Ectodermal cell (in vitro differentiated cells): ENCODE results near the gene JPH3.

Experiments
- H3K27ac ChIP-seq: 2 replicates; pipeline ENCODE4 v1.7.0; 2013; ENCODE audit warnings: mild to moderate bottlenecking, low read depth, low read length; ENCODE audit not compliant: insufficient read depth, poor library complexity, severe bottlenecking
- H3K27me3 ChIP-seq: 2 replicates; pipeline ENCODE4 v1.7.0; 2013; ENCODE audit warnings: mild to moderate bottlenecking, low read length; ENCODE audit not compliant: insufficient read depth, control insufficient read depth, poor library complexity, severe bottlenecking
- H3K36me3 ChIP-seq: one replicate; pipeline ENCODE4 v1.7.0; 2013; ENCODE audit warnings: low read length; ENCODE audit not compliant: control insufficient read depth, insufficient read depth
- H3K4me1 ChIP-seq: one replicate; pipeline ENCODE4 v1.7.0; 2013; ENCODE audit warnings: low read length; ENCODE audit not compliant: control insufficient read depth, insufficient read depth
- H3K4me3 ChIP-seq: 2 replicates; pipeline ENCODE4 v1.7.0; 2013; ENCODE audit warnings: low read depth, low read length, control low read depth; ENCODE audit not compliant: insufficient read depth
- H3K9me3 ChIP-seq: 2 replicates; pipeline ENCODE4 v1.7.0; 2013; ENCODE audit warnings: mild to moderate bottlenecking, low read length, moderate library complexity; ENCODE audit not compliant: control insufficient read depth
- WGBS, 2 experiments: methylation state at CpG; one replicate each; pipeline ENCODE4 v1.1.7; 2013; ENCODE audit warnings: missing lambda C conversion rate in 2 of 2; 5-methylcytosine and 5-hydroxymethylcytosine counted together

Gene JPH3

DNA sequence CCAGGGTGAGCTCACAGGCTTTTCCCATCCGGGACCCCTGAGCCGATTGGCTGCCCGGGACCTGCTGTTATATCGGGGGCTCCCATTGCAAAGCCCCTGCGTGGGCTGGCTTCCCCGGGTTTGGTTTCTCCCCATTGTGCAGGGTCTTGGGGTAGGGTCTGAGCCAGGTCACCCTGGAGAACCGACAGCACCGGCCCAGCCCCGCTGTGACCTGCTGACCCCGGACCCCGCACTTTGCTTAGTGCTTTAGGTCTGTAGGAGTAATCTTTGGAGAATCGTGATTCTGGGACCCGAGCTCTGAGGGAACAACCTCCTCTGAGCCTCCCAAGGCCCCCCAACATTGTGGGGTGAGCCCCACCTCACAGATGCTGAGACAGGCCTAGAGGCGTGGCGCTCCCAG lies 62.9 kb downstream of the JPH3 start:
- Histone ChIP-seq H3K27ac (no peak overlapping the region), H3K4me3 (no peak overlapping the region), H3K27me3 (no peaks in the 10 kb centered on the region), H3K9me3 (no peaks in the 10 kb centered on the region), H3K36me3 (no peaks in the 10 kb centered on the region), H3K4me1 (no peaks in the 10 kb centered on the region)
- WGBS, 2 experiments, result 93 to 95% methylated on average over 15 of the region's 15 CpGs

DNA sequence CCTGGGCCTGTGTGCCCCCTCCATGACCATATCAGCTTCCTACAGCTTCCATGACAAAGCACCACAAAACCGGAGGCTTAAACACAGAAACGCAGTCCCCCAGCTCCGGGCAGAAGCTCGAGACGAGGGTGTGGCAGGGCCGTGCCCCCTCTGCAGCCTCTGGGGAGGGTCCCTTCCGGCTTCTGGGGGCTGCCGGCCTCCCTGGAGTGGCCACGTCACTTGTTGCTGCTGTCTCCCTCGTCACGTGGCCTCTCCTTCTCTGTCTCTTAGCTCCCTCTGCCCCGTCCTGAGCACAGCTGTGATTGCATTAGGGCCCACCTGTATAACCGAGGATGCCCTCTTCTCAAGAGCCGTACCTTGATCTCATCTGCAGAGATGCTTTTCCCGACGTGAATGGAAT lies 64.6 kb downstream of the JPH3 start:
- 89 to 90% methylated on average over 16 of the region's 16 CpGs for WGBS, 2 experiments
- Histone ChIP-seq H3K36me3 (no peaks in the 10 kb centered on the region), H3K4me3 (no peak overlapping the region), H3K27me3 (no peaks in the 10 kb centered on the region), H3K9me3 (no peaks in the 10 kb centered on the region), H3K27ac (no peak overlapping the region), H3K4me1 (no peaks in the 10 kb centered on the region)

GRCh38 chr16:87667443-87667842 lies 65.1 kb downstream of the JPH3 start:
- Histone ChIP-seq H3K36me3 (no peaks in the 10 kb centered on the region), H3K27ac (no peak overlapping the region), H3K9me3 (no peaks in the 10 kb centered on the region), H3K4me1 (no peaks in the 10 kb centered on the region), H3K27me3 (no peaks in the 10 kb centered on the region), H3K4me3 (no peak overlapping the region)
- 87 to 89% methylated on average over 7 of the region's 7 CpGs for WGBS, 2 experiments

GRCh38 chr16:87667946-87668345 lies 65.6 kb downstream of the JPH3 start:
- H3K36me3 ChIP-seq, result no peaks in the 10 kb centered on the region
- 95 to 96% methylated on average over 19 of the region's 19 CpGs for WGBS, 2 experiments
- no peaks in the 10 kb centered on the region for H3K4me1 ChIP-seq
- no peak overlapping the region for H3K27ac ChIP-seq
- H3K4me3 ChIP-seq, result no peak overlapping the region
- no peaks in the 10 kb centered on the region for H3K27me3 ChIP-seq
- H3K9me3 ChIP-seq, result no peaks in the 10 kb centered on the region

DNA sequence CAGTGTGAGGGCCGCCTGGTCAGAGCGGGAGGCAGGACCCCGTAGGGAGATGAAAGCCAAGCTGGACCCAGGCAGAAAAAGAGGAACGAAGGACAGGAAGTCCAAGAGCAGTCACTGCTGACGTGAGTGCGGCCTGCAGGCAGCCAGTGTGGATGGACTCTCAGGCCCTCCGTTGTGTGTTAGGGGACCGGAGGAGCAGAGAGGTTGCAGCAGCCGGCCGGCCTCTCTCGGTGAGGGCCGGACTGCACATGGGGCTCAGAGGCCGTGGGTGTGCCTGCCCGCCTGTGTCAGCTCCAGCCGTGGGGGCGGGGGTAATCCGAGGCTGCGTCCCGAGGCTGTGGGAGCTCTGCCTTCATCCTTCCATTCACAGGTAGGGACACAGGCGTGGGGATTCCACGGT lies 67.4 kb downstream of the JPH3 start:
- no peaks in the 10 kb centered on the region for H3K9me3 ChIP-seq
- H3K4me1 ChIP-seq, result no peaks in the 10 kb centered on the region
- WGBS, 2 experiments, result 91 to 93% methylated on average over 21 of the region's 21 CpGs
- no peaks in the 10 kb centered on the region for H3K27me3 ChIP-seq
- no peaks in the 10 kb centered on the region for H3K36me3 ChIP-seq
- H3K27ac ChIP-seq, result no peak overlapping the region
- H3K4me3 ChIP-seq, result no peak overlapping the region

GRCh38 chr16:87671221-87671620 lies 68.9 kb downstream of the JPH3 start:
- Histone ChIP-seq H3K36me3 (no peaks in the 10 kb centered on the region), H3K4me1 (no peaks in the 10 kb centered on the region), H3K9me3 (no peaks in the 10 kb centered on the region), H3K4me3 (no peak overlapping the region), H3K27ac (no peak overlapping the region), H3K27me3 (no peaks in the 10 kb centered on the region)
- 94% methylated on average over 13 of the region's 13 CpGs for WGBS, 2 experiments

GRCh38 chr16:87671715-87672270 lies 69.5 kb downstream of the JPH3 start:
- WGBS, 2 experiments, result 88 to 91% methylated on average over 20 of the region's 20 CpGs
- H3K36me3 ChIP-seq, result no peaks in the 10 kb centered on the region

DNA sequence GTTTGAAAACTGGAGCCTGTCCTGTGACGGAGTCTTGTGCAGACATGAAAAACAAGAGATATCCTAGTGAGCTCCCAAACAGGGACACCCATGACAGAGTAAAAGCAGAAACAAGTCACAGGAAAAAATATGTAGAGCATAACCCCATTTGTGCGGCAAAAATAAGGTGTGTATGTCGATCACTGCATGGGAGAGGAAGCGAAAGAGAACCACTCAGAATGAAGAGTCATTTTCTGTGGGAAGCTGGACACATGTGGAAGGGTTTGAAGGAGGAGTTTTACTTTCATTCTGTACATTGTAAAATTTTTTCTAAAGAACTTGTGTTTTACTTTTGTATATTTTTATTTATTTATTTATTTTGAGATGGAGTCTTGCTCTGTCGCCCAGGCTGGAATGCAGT lies 72.1 kb downstream of the JPH3 start:
- Histone ChIP-seq H3K4me3 (no peak overlapping the region), H3K27me3 (no peaks in the 10 kb centered on the region), H3K27ac (no peak overlapping the region), H3K4me1 (no peaks in the 10 kb centered on the region), H3K36me3 (no peaks in the 10 kb centered on the region), H3K9me3 (no peaks in the 10 kb centered on the region)
- WGBS, 2 experiments, result 96 to 98% methylated on average over 5 of the region's 5 CpGs

More at GRCh38 chr16:87671715-87672270, 69.5 kb downstream of the JPH3 start:
- H3K4me1 ChIP-seq, result no peaks in the 10 kb centered on the region
- H3K27me3 ChIP-seq, result no peaks in the 10 kb centered on the region
- H3K9me3 ChIP-seq, result no peaks in the 10 kb centered on the region
- H3K27ac ChIP-seq, result no peak overlapping the region
- H3K4me3 ChIP-seq, result no peak overlapping the region

GRCh38 chr16:87675111-87675719 lies 72.9 kb downstream of the JPH3 start:
- Histone ChIP-seq H3K36me3 (no peaks in the 10 kb centered on the region), H3K9me3 (no peaks in the 10 kb centered on the region), H3K4me3 (no peak overlapping the region), H3K4me1 (no peaks in the 10 kb centered on the region), H3K27me3 (no peaks in the 10 kb centered on the region), H3K27ac (no peak overlapping the region)
- 54 to 60% methylated on average over 12 to 14 of the region's 15 CpGs for WGBS, 2 experiments

DNA sequence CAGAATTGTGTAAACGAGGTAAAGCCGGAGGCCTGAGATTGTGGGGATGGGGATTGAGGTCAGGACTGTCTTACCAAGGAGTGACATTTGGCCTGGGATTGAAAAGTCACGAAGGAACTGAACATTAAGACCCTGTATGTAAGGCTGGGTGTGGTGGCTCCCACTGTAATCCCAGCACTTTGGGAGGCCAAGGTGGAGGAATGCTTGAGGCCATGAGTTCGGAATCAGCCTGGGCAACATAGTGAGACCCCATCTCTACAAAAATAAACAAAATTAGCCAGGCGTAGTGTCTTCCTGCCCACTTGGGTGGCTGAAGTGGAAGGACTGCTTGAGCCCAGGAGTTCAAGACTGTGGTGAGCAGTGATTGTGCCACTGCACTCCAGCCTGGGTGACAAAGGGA lies 75.5 kb downstream of the JPH3 start:
- Histone ChIP-seq H3K4me1 (no peaks in the 10 kb centered on the region), H3K9me3 (no peaks in the 10 kb centered on the region), H3K4me3 (no peak overlapping the region), H3K27me3 (no peaks in the 10 kb centered on the region), H3K27ac (no peak overlapping the region), H3K36me3 (no peaks in the 10 kb centered on the region)
- WGBS, 2 experiments, result 92 to 96% methylated on average over 5 of the region's 5 CpGs
